Astrocyte (in vitro differentiated cells and primary cell): ENCODE data around the gene ST3GAL6. TPM values are rescaled to one million over a fixed set of nuclear protein-coding genes. Genes with fewer than 3 reads are reported as not detected.

Experiments
- DNase-seq: peaks from one replicate; pipeline ENCODE4 v3.0.0-alpha.2; 2010; ENCODE audit warnings: low read depth
- FAIRE-seq: peaks from 2 replicates; lab custom pipeline; 2011; peaks lifted over from hg19 to GRCh38; lab: Jason Lieb, UNC
- H2AFZ ChIP-seq: 2 replicates; pipeline ENCODE4 v1.6.0; 2012; ENCODE audit warnings: low read depth, low read length, inconsistent platforms
- H3K27ac ChIP-seq: 2 replicates; pipeline ENCODE4 v1.5.1; 2011; ENCODE audit warnings: low read depth, low read length, inconsistent platforms
- H3K27me3 ChIP-seq: 2 replicates; pipeline ENCODE4 v1.6.0; 2011; ENCODE audit warnings: low read length, inconsistent platforms; ENCODE audit not compliant: insufficient read depth
- H3K36me3 ChIP-seq: 2 replicates; pipeline ENCODE4 v1.5.1; 2011; ENCODE audit warnings: low read length, inconsistent platforms; ENCODE audit not compliant: insufficient read depth
- H3K4me1 ChIP-seq: 2 replicates; pipeline ENCODE4 v1.5.1; 2011; ENCODE audit warnings: low read length, inconsistent platforms; ENCODE audit not compliant: insufficient read depth
- H3K4me2 ChIP-seq: 2 replicates; pipeline ENCODE4 v1.6.0; 2012; ENCODE audit warnings: low read length, inconsistent platforms
- H3K4me3 ChIP-seq: 2 replicates; pipeline ENCODE4 v1.5.1; 2011; ENCODE audit warnings: low read depth, mild to moderate bottlenecking, low read length, inconsistent platforms; ENCODE audit not compliant: insufficient read depth
- H3K79me2 ChIP-seq: 2 replicates; pipeline ENCODE4 v1.6.0; 2012; ENCODE audit warnings: mild to moderate bottlenecking, low read length, inconsistent platforms; ENCODE audit not compliant: insufficient read depth
- H3K9ac ChIP-seq: 2 replicates; pipeline ENCODE4 v1.6.0; 2012; ENCODE audit warnings: mild to moderate bottlenecking, low read length, inconsistent platforms
- H3K9me3 ChIP-seq: 2 replicates; pipeline ENCODE4 v1.5.1; 2012; ENCODE audit warnings: low read depth, mild to moderate bottlenecking, low read length, inconsistent platforms; ENCODE audit not compliant: insufficient read depth
- H4K20me1 ChIP-seq: 2 replicates; pipeline ENCODE4 v1.6.0; 2012; ENCODE audit warnings: low read length, inconsistent platforms; ENCODE audit not compliant: insufficient read depth
- H3K27ac Mint-ChIP-seq: one replicate; pipeline ENCODE4 v1.8.0; 2021; ENCODE audit warnings: mild to moderate bottlenecking, mixed read lengths; ENCODE audit not compliant: unreplicated experiment
- H3K27me3 Mint-ChIP-seq: one replicate; pipeline ENCODE4 v1.8.0; 2021; ENCODE audit warnings: low read depth, mixed read lengths; ENCODE audit not compliant: unreplicated experiment
- H3K36me3 Mint-ChIP-seq: one replicate; pipeline ENCODE4 v1.8.0; 2021; ENCODE audit warnings: low read depth, mixed read lengths; ENCODE audit not compliant: unreplicated experiment
- H3K4me1 Mint-ChIP-seq: one replicate; pipeline ENCODE4 v1.8.0; 2021; ENCODE audit warnings: low read depth, mixed read lengths; ENCODE audit not compliant: unreplicated experiment
- H3K4me3 Mint-ChIP-seq: one replicate; pipeline ENCODE4 v1.8.0; 2021; ENCODE audit warnings: mild to moderate bottlenecking, moderate library complexity, mixed read lengths; ENCODE audit not compliant: unreplicated experiment
- H3K9me3 Mint-ChIP-seq: one replicate; pipeline ENCODE4 v1.8.0; 2021; ENCODE audit warnings: mild to moderate bottlenecking, mixed read lengths; ENCODE audit not compliant: unreplicated experiment
- EZH2 ChIP-seq: IDR thresholded peaks from 2 replicates; pipeline ENCODE4 v1.6.1; 2012; ENCODE audit warnings: mild to moderate bottlenecking, low read length, inconsistent platforms; ENCODE audit not compliant: insufficient read depth
- total RNA-seq: library from RNA; stranded (reverse); gene quantifications from 2 replicates; pipeline ENCODE4 v1.2.1, GENCODE V29; 2021
- TF ChIP-seq, protein P1 (sequence below): IDR thresholded peaks from 2 replicates; pipeline ENCODE4 v1.5.1; 2011; ENCODE audit warnings: low read depth, mild to moderate bottlenecking, inconsistent platforms, low read length, moderate library complexity; ENCODE audit not compliant: insufficient read depth

ST3GAL6 gene
- total RNA-seq, 1 donor from 2014 or later: 4.8 TPM

- Mint-ChIP-seq H3K27ac (peak overlapping the region; percentile 77), H3K4me3 (peak overlapping the region; percentile 95)
These were observed 31.3 kb upstream of the ST3GAL6 start for GRCh38 chr3:98731720-98732285.

GRCh38 chr3:98732286-98733052 is 30.7 kb upstream of the ST3GAL6 start:
- Histone ChIP-seq H3K4me1 (peaks cover 10% of the 10 kb centered on the region), H3K36me3 (no peaks in the 10 kb centered on the region), H3K27me3 (no peaks in the 10 kb centered on the region), H2AFZ (peak overlapping the region; percentile 90), H3K9ac (peak overlapping the region; percentile 85), H3K9me3 (no peaks in the 10 kb centered on the region), H3K27ac (peak overlapping the region; percentile 44), H3K79me2 (peaks cover 2% of the 10 kb centered on the region), H3K4me3 (peak overlapping the region; percentile 84), H4K20me1 (no peaks in the 10 kb centered on the region), H3K4me2 (peak overlapping the region; percentile 89)
- Mint-ChIP-seq H3K9me3 (no peaks in the 10 kb centered on the region), H3K4me1 (peaks cover 25% of the 10 kb centered on the region), H3K27ac (peak overlapping the region; percentile 77), H3K27me3 (no peaks in the 10 kb centered on the region), H3K4me3 (peak overlapping the region; percentile 95), H3K36me3 (peaks cover 2% of the 10 kb centered on the region)
- DNase-seq (peak; percentile 22), FAIRE-seq (no peak)
- peak; percentile 37 for TF ChIP-seq EZH2
- TF ChIP-seq, protein P1, sequence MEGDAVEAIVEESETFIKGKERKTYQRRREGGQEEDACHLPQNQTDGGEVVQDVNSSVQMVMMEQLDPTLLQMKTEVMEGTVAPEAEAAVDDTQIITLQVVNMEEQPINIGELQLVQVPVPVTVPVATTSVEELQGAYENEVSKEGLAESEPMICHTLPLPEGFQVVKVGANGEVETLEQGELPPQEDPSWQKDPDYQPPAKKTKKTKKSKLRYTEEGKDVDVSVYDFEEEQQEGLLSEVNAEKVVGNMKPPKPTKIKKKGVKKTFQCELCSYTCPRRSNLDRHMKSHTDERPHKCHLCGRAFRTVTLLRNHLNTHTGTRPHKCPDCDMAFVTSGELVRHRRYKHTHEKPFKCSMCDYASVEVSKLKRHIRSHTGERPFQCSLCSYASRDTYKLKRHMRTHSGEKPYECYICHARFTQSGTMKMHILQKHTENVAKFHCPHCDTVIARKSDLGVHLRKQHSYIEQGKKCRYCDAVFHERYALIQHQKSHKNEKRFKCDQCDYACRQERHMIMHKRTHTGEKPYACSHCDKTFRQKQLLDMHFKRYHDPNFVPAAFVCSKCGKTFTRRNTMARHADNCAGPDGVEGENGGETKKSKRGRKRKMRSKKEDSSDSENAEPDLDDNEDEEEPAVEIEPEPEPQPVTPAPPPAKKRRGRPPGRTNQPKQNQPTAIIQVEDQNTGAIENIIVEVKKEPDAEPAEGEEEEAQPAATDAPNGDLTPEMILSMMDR: no peak

More at GRCh38 chr3:98731720-98732285, 31.3 kb upstream of the ST3GAL6 start:
- H3K4me3 ChIP-seq: peak overlapping the region; percentile 84
- Mint-ChIP-seq H3K27me3 (no peaks in the 10 kb centered on the region), H3K9me3 (no peaks in the 10 kb centered on the region), H3K4me1 (peaks cover 25% of the 10 kb centered on the region), H3K36me3 (peaks cover 2% of the 10 kb centered on the region)
- no peaks in the 10 kb centered on the region for H3K36me3 ChIP-seq
- H3K4me2 ChIP-seq: peak overlapping the region; percentile 89
- peaks cover 10% of the 10 kb centered on the region for H3K4me1 ChIP-seq
- H4K20me1 ChIP-seq: no peaks in the 10 kb centered on the region
- H3K79me2 ChIP-seq: peaks cover 2% of the 10 kb centered on the region
- TF ChIP-seq EZH2: no peak
- TF ChIP-seq, protein P1: no peak
- H2AFZ ChIP-seq: peak overlapping the region; percentile 90
- H3K27ac ChIP-seq: no peak overlapping the region
- H3K27me3 ChIP-seq: no peaks in the 10 kb centered on the region
- DNase-seq: peak; percentile 0
- peak overlapping the region; percentile 85 for H3K9ac ChIP-seq
- no peaks in the 10 kb centered on the region for H3K9me3 ChIP-seq
- FAIRE-seq: no peak
